Measurements from ENCODE around the gene ARMH3.

GRCh38 chr10:101932183-101932582 lies 123.8 kb downstream of the ARMH3 start:
- TF ChIP-seq, protein P1, sequence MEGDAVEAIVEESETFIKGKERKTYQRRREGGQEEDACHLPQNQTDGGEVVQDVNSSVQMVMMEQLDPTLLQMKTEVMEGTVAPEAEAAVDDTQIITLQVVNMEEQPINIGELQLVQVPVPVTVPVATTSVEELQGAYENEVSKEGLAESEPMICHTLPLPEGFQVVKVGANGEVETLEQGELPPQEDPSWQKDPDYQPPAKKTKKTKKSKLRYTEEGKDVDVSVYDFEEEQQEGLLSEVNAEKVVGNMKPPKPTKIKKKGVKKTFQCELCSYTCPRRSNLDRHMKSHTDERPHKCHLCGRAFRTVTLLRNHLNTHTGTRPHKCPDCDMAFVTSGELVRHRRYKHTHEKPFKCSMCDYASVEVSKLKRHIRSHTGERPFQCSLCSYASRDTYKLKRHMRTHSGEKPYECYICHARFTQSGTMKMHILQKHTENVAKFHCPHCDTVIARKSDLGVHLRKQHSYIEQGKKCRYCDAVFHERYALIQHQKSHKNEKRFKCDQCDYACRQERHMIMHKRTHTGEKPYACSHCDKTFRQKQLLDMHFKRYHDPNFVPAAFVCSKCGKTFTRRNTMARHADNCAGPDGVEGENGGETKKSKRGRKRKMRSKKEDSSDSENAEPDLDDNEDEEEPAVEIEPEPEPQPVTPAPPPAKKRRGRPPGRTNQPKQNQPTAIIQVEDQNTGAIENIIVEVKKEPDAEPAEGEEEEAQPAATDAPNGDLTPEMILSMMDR (IDR thresholded peaks at IDR 0.05 in 4 of 5, conservative IDR thresholded peaks at IDR 0.05 in 1 of 5) = no peak
- TF ChIP-seq POLR2A (IDR thresholded peaks at IDR 0.05) = no peak

All from gastrocnemius medialis (tissue), 4 donors.